ENCODE data around the gene RAB6A. TPM values are rescaled to one million over a fixed set of nuclear protein-coding genes. Genes with fewer than 3 reads are reported as not detected.

Gene RAB6A
- total RNA-seq, 4 donors from 2014 or later, result 183 to 254 (median 234) TPM

- H3K4me3 ChIP-seq, result no peak overlapping the region
- 79 to 84% methylated on average over 9 of the region's 9 CpGs for WGBS, 2 donors
- peak overlapping the region; percentile 56 to 87 (median 76) for H3K27ac ChIP-seq
Measured at GRCh38 chr11:73651661-73652045, 109.2 kb downstream of the RAB6A start.

GRCh38 chr11:73651252-73651651 is 109.6 kb downstream of the RAB6A start:
- TF ChIP-seq POLR2A (IDR thresholded peaks at IDR 0.05) (no peak), EP300 (IDR thresholded peaks at IDR 0.05) (no peak)
- TF ChIP-seq, protein P1, sequence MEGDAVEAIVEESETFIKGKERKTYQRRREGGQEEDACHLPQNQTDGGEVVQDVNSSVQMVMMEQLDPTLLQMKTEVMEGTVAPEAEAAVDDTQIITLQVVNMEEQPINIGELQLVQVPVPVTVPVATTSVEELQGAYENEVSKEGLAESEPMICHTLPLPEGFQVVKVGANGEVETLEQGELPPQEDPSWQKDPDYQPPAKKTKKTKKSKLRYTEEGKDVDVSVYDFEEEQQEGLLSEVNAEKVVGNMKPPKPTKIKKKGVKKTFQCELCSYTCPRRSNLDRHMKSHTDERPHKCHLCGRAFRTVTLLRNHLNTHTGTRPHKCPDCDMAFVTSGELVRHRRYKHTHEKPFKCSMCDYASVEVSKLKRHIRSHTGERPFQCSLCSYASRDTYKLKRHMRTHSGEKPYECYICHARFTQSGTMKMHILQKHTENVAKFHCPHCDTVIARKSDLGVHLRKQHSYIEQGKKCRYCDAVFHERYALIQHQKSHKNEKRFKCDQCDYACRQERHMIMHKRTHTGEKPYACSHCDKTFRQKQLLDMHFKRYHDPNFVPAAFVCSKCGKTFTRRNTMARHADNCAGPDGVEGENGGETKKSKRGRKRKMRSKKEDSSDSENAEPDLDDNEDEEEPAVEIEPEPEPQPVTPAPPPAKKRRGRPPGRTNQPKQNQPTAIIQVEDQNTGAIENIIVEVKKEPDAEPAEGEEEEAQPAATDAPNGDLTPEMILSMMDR (IDR thresholded peaks at IDR 0.05), result no peak
- H3K9me3 ChIP-seq, result no peaks in the 10 kb centered on the region
- H3K27ac ChIP-seq, result peak overlapping the region in 3 of 4 donors; percentile 56 to 87 (median 86)
- no peak for DNase-seq (ENCODE audit: low spot score in 2 of 2)
- H3K27me3 ChIP-seq, result no peaks in the 10 kb centered on the region
- peaks cover 0 to 65% (median 15%) of the 10 kb centered on the region in 4 donors for H3K4me1 ChIP-seq
- H3K36me3 ChIP-seq, result peaks cover 0 to 17% (median 0%) of the 10 kb centered on the region in 3 donors
- no peak overlapping the region for H3K4me3 ChIP-seq
- 92 to 93% methylated on average over 5 of the region's 5 CpGs for WGBS, 2 donors

More at GRCh38 chr11:73651661-73652045, 109.2 kb downstream of the RAB6A start:
- Histone ChIP-seq H3K4me1 (peaks cover 0 to 61% (median 15%) of the 10 kb centered on the region in 4 donors), H3K36me3 (peaks cover 0 to 17% (median 0%) of the 10 kb centered on the region in 3 donors), H3K9me3 (no peaks in the 10 kb centered on the region), H3K27me3 (no peaks in the 10 kb centered on the region)
- no peak for DNase-seq (ENCODE audit: low spot score in 2 of 2)
- TF ChIP-seq, protein P1 (IDR thresholded peaks at IDR 0.05), result no peak
- TF ChIP-seq POLR2A (IDR thresholded peaks at IDR 0.05) (no peak), EP300 (IDR thresholded peaks at IDR 0.05) (no peak)

- WGBS, 2 donors, result 89 to 95% methylated on average over 14 of the region's 14 CpGs
- Histone ChIP-seq H3K36me3 (peaks cover 0 to 12% (median 0%) of the 10 kb centered on the region in 3 donors), H3K27ac (peak overlapping the region in 2 of 4 donors; percentile 86 to 87), H3K4me1 (peaks cover 0 to 73% (median 15%) of the 10 kb centered on the region in 4 donors), H3K9me3 (no peaks in the 10 kb centered on the region), H3K4me3 (no peak overlapping the region), H3K27me3 (no peaks in the 10 kb centered on the region)
- no peak for DNase-seq (ENCODE audit: low spot score in 2 of 2)
- TF ChIP-seq POLR2A (IDR thresholded peaks at IDR 0.05), result no peak
- TF ChIP-seq, protein P1 (IDR thresholded peaks at IDR 0.05), result no peak
- TF ChIP-seq EP300 (IDR thresholded peaks at IDR 0.05), result no peak
Measured at GRCh38 chr11:73650400-73650799, 110.5 kb downstream of the RAB6A start.

- no peaks in the 10 kb centered on the region for H3K9me3 ChIP-seq
- H3K36me3 ChIP-seq, result peaks cover 0 to under 1% (median 0%) of the 10 kb centered on the region in 3 donors
- WGBS, 2 donors, result 45 to 49% methylated on average over 9 of the region's 9 CpGs
- H3K27me3 ChIP-seq, result no peaks in the 10 kb centered on the region
- no peak for DNase-seq (ENCODE audit: low spot score in 2 of 2)
- peak overlapping the region in 1 of 4 donors; percentile 52 for H3K4me3 ChIP-seq
- no peak for TF ChIP-seq POLR2A (IDR thresholded peaks at IDR 0.05)
- TF ChIP-seq, protein P1 (IDR thresholded peaks at IDR 0.05), result no peak
- no peak for TF ChIP-seq EP300 (IDR thresholded peaks at IDR 0.05)
- H3K27ac ChIP-seq, result peak overlapping the region; percentile 54 to 87 (median 69)
- peaks cover 0 to 76% (median 15%) of the 10 kb centered on the region in 4 donors for H3K4me1 ChIP-seq
Measured at GRCh38 chr11:73649206-73649605, 111.7 kb downstream of the RAB6A start.

DNA sequence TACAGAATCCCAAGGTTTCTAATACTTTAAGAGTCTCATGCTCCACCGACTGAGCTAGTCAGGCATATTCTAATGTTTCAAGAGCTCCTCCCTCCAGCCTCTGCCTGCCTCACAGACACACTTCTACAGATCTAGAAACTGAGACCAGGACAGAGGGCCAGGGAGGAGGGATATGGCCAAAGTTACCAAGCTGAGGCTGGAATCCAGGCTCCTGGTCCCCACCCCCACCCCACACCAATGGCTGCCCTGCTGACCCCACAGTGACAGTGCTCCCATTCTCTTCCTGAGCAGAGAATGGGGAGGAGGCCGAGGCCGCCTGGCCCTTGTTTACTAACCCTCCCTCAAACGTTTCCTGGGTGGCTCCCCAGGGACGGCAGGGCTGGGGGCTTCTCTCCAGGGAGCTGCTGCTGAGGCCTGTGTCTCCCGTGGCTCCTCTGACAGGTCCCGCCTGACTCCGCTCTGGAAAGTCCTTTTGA is 112.3 kb downstream of the RAB6A start:
- Histone ChIP-seq H3K4me3 (peak overlapping the region in 3 of 4 donors; percentile 29 to 52 (median 45)), H3K9me3 (no peaks in the 10 kb centered on the region), H3K27me3 (no peaks in the 10 kb centered on the region), H3K36me3 (no peaks in the 10 kb centered on the region), H3K4me1 (peaks cover 0 to 76% (median 15%) of the 10 kb centered on the region in 4 donors), H3K27ac (peak overlapping the region; percentile 54 to 87 (median 69))
- no peak for DNase-seq (ENCODE audit: low spot score in 2 of 2)
- TF ChIP-seq, protein P1 (IDR thresholded peaks at IDR 0.05), result no peak
- TF ChIP-seq POLR2A (IDR thresholded peaks at IDR 0.05) (no peak), EP300 (IDR thresholded peaks at IDR 0.05) (no peak)
- 52 to 62% methylated on average over 4 to 8 of the region's 8 CpGs for WGBS, 2 donors
